PC-9 (cell line): ENCODE results near the gene SBK3.

Experiments
- EZH2 ChIP-seq: fragments of 200-600 bp; sonication (generic); IDR thresholded peaks from 2 replicates; pipeline ENCODE4 v1.8.0; 2017; ENCODE audit warnings: antibody characterized with exemption, low read depth
- TF ChIP-seq, protein P1 (sequence below): fragments of 200-600 bp; sonication (generic); conservative IDR thresholded peaks from 2 replicates; pipeline ENCODE4 v1.6.1; 2017; ENCODE audit warnings: mixed run types, antibody characterized with exemption, mild to moderate bottlenecking, moderate library complexity

DNA sequence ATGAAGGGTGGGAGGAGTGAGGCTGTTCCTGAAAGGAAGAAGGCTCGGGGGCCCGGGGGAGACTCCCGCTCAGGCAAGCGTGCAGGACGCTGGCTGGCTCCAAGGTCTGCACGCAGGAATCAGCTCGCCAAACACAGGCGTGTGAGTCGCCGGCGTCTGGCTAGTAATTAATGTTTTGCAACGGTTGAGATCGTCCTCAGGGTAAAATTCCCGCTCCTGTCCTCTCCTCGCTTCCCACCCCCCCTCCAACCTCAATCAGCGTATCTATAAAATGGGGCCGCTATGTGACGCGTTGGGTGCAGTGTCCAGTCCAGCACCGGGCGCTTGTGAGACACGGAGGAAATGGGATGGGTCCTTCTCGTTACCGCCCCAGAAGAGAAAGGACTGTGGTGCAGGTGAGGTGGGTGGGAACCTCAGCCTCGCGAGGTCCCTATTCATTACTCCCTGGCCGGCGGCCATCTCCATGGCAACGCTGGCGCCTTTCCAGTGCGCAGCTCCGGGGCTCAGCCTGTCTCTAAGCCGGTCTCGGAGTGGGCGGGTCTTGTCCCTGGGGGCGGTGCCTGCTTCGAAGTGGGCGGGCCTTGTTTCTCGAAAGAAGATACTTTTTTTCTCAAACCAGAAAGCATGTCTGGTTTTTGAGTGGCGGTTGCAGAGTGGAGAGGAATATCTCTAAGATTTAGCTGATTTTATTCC, 41.8 kb upstream of the SBK3 start:
- TF ChIP-seq, protein P1, sequence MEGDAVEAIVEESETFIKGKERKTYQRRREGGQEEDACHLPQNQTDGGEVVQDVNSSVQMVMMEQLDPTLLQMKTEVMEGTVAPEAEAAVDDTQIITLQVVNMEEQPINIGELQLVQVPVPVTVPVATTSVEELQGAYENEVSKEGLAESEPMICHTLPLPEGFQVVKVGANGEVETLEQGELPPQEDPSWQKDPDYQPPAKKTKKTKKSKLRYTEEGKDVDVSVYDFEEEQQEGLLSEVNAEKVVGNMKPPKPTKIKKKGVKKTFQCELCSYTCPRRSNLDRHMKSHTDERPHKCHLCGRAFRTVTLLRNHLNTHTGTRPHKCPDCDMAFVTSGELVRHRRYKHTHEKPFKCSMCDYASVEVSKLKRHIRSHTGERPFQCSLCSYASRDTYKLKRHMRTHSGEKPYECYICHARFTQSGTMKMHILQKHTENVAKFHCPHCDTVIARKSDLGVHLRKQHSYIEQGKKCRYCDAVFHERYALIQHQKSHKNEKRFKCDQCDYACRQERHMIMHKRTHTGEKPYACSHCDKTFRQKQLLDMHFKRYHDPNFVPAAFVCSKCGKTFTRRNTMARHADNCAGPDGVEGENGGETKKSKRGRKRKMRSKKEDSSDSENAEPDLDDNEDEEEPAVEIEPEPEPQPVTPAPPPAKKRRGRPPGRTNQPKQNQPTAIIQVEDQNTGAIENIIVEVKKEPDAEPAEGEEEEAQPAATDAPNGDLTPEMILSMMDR = no peak
- no peak for TF ChIP-seq EZH2
